HUDEP-2 (cell line): ENCODE results near the gene ITPRIP.

Source experiments
- DNase-seq, 76 experiments: peaks; one replicate each; lab custom pipeline; 2025; ENCODE audit not compliant: unreplicated experiment in 76 of 76; lab: John Stamatoyannopoulos, UW

ITPRIP gene

DNA sequence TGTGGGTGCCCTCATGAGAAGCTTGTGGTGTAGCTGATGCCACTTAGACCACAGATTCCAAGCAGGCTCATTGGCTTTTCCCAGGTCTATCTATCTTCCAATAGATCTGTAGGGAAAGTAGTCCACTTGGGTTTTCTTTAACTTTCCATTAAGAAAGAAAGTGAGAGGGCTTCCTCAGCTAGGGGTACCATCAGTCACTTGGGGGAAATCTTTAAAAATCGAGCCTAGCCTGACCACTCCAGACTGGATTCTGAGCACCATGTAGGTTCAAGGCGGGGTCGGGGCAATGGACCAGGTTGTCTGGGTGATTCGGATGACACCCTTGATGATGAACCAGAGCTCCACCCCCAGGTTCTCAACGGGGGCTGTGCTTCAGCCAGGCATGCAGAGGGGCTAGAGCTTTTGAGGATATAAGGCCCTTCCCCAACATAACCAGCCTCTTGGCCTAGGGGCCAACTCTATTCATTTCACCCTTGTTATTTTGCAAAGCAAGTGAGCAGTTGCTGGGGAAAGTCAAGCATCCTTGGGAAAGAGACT lies 27.0 kb downstream of the ITPRIP start:
- no peak for DNase-seq

- peak in 2 of 76 experiments; percentile 26 to 32 for DNase-seq
These were observed 28.0 kb downstream of the ITPRIP start for GRCh38 chr10:104309980-104310978.

GRCh38 chr10:104308439-104308903 lies 29.8 kb downstream of the ITPRIP start:
- no peak for DNase-seq

DNA sequence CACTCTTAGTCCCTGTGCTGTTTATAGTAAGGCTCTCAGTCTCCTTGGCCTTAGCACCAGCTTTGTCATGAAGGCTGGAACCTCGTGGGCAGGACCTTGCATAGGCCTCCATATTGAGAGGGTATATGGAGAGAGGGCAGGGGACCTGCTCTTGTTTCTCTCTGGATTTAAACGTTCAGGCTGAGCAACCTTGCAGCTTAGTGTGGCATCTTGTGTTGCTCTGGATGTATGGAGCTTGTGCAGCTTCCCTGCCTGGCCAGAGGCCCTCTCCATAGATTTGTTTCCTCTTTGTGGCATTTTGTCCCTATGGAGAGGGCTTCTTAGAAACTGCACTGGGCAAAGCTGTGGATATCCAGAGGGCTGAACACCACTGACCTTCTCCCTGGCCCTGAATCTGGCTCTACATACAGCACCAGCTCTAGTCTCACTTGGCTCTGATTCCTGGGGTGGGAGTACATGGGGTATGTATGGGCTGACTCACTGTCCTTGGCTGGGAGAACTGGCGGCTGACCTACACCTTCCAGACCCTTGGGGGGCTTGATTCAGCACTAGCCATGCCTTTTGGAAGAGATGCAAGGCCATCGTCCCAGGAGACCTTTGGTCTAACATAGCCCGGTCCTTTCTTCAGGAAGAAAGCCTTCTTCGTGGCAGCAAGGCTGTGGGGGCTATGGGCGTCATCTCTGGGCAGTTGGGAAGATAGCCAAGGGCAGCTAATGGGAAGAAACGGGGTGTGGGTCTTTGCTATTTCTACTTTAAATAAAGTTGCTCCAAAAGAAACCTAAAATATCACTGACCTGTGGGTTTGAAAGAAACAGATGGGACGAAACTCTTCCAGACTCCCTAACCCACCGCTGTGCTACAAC lies 30.5 kb downstream of the ITPRIP start:
- DNase-seq, result no peak

- no peak for DNase-seq
These were observed 31.4 kb downstream of the ITPRIP start for GRCh38 chr10:104306897-104307296.

DNA sequence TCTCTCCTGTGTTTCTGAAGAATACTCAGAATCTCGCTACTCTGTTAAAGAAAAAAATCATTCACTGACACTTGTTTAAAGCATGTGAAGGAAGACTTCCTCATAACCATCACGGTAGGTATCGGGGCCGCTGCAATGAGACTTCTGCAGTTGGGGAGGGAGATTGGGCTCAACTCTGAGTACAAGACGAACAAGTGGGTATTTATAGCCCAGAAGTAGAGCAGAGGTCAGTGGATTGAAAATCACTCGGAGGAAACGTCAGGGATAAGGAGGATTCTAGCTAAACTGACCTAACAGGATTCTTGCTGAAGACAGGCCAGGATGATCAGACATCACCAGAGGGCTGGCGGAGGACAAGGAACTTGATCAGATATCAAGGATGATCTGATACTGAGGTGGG lies 33.3 kb downstream of the ITPRIP start:
- DNase-seq, result no peak

GRCh38 chr10:104304356-104304745 lies 33.9 kb downstream of the ITPRIP start:
- no peak for DNase-seq

DNA sequence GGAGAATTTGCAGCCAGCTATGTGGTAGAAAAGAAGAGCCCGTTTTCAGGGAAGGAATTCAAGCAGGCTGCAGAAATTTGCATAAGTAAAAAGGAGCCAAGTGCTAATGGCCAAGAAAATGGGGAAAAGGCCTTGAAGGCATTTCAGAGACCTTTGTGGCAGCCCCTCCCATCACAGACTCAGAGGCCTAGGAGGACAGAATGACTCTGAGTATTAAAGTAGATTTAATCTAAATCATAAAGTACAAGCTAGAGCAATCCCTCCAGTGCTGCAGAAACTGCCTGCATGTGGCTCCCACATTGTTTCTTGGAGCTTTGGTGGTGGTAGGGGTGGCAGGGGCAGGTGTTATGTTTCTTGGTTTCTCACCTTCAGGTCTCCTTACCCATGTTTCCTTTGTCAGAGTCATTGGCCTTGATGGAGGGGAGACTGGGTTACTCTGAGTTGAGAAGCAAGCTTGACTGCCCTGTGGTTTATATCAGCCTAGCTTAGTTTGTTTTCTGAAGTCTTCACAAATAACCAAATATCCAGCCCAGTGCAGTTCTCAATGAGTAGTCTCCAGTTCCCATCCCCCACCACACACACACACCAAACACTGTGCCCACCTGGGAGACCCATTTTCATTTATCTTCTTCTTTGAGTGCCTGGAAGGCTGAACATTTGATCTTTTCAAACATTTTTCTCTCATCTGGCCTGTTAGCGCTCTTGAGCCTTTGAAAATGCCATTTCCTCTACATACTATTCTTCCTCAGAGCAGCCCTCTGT lies 34.5 kb downstream of the ITPRIP start:
- DNase-seq, result no peak

DNA sequence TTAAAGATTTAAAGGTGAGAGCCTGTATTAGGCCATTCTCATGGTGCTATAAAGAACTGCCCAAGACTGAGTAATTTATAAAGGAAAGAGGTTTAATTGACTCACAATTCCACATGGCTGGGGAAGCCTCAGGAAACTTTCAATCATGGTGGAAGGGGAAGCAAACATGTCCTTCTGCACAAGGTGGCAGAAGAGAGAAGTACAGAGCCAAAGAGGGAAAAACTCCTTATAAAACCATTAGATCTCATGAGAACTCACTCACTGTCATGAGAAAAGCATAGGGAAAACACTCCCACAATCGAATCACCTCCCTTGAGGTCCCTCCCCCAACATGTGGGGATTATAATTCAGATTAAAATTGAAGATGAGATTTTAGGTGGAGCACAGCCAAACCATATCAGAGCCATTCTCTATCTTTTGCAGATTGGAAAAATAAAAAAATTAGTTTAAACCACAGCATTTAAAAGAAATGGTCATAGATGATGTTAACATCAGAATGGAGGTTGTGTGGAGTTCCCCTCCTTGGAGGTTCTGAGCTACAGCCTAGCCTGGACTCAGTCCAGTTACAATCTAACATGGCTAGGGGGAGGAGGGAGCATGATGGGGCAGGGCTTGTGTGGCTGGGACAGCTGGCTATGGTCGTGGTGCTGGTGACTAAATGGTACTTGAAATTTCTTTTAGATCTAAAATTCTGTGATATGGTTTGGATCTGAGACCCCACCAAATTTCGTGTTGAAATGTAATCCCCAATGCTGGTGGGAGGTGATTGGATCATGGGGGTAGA lies 36.2 kb downstream of the ITPRIP start:
- DNase-seq, result no peak

DNA sequence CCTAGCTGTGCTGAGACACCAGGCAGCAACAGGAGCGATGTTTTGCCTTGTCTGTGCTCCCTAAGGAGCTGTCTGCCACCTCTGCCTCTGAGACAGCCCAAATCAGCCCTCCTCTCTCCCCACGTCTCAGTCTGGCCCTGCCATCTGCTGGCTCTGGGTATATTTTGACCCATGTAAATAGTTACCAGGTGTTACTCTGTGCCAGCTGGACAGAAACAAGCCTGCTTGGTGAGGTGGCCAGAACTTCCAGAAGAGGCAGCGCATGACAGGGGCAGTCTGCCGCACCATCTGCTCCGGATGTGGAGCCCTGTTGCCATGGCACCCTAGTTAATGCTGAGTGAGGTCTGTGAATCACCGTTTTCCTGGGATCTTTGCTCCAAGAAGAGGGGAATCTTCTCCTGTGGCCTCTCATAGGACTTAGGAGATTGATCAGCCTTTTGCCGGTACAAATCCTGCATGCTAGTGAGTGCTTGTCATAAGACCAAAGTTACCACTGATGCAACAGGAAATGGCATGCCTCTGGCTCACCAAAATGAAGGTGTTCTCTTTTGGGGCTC lies 37.5 kb downstream of the ITPRIP start:
- no peak for DNase-seq

- DNase-seq, result no peak
These were observed 38.1 kb downstream of the ITPRIP start for GRCh38 chr10:104300002-104300735.

DNA sequence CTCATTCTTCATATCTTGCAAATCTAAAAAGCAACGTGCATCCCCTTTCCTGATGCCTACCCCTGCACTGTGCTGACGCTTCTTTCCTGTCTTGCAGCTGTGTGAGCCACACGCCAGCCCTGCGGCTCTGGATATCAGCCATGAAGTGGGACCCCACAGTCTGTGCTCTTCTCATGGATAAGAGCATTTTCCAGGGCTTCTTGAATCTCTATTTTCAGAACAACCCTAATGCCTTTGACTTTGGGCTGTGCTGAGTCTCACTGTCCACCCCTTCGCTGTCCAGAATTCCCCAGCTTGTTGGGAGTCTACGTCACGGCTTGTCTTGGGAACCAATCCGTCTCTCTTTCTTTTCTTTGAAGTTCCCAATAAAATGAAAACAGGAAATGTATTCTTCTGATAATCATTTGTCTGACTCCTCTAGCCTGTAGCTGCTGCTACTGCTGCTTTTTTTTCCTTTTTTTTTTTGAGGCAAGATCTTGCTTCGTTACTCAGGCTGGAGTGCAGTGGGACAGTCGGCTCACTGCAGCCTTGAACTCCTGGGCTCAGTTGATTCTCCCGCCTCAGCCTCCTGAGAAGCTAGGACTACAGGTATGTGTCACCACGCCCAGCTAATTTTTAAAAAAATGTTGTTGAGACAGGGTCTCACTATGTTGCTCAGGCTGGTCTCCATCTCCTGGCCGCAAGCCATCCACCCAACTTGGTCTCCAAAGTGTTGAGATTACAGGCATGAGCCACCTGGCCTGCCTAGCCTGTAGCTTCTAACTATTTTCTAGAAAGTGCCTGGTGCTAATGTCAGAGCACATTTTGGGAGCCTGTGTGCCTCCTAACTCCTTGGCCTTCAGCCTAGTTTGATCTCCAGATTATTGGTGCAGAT lies 39.0 kb downstream of the ITPRIP start:
- no peak for DNase-seq

DNA sequence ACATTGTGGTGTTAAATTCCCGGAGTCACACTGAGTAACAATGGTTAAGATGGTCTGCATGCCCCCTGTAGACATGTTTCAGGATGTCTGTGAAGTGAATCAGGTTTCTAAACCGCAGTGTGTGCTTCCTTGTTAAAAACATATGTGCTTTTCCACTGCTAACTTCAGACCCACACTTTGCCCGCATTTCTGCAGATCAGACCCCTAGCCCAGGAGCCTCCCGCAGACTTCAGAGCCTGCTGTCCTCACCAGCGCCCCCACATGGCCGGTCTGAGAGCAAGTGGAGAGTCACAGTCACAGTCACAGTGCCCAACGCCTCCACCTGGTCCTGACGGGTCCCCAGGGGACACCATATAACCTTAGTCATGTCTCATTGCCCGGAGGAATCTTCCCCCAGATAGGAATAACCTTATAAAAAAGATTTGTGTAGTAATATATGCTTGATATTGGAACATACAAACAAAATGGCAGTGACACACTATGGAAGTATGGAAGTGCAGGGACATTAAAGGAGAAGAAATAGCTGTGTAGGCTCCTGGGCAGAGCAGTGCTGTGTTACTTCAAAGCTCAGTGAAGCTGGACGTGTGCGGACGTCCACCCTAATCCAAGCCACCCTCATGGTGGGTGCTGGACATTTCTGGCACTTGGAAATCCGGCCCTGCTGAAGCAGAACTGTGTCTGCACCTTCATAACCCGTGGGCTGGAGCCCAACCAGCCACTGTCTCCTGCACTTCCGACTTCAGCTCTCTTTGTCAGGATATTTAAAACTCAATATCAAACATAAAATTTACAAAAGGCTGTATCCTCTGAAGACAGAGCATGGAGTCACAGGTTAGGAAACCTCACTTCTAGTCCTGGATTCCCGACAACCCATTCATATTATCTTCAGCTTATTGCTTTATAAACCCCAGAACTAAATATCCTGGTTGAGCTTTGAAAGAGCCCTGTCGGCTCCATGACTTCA lies 40.3 kb downstream of the ITPRIP start:
- peak in 26 of 76 experiments; percentile 5 to 52 (median 20) for DNase-seq

DNA sequence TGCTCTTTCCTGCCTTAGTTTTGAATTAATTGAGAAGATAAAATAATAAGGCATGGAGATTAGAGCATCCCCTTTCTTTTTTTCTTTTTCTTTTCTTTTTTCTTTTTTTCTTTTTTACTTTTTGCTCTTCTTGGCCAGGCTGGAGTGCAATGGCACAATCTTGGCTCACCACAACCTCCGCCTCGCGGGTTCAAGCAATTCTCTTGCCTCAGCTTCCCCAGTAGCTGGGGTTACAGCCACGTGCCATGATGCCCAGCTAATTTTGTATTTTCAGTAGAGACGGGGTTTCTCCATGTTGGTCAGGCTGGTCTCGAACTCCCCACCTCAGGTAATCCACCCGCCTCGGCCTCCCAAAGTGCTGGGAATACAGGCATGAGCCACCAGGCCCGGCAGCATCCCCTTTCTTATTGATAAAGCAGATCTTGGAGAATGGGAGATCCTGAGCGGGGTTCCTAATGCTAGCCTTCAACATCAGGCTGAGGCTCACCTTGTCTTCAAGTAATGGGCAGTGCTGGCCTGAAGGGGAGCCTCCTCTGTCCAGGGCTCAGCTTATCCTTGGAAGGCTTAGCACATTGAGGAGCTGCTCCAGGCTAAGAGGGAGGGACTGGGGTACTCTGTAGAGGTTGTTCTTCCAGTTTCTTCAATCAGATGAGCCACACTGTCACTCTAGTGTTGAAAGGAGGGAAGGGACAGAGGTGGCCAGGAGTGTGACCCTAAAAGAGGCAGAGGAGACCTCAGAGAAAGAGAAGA lies 41.4 kb downstream of the ITPRIP start:
- DNase-seq, result no peak

DNA sequence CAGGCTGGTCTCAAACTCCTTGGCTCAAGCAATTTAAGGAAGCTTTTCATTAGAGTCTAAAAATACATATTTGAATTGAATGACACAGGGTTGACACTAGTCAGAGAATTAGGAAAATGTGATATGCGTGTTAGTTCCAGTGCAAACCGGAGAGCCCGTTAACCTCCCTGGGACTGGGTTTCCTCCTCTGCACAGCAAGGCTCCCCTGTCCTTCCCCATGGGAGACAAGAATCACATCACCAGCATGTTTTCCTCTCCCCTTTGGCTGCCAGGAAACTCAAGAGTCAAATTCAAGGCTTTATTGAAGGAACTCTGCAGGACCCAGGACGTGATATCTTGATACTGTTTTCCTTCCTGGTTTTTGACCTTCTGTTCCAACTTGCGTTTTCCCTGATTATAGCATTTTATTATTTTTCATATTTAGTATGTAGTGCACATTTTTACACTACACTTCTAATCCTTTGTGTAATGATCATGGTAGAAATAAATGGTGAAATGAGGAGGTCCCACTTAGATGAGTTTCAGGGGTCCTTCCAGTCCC lies 44.4 kb downstream of the ITPRIP start:
- DNase-seq, result no peak

DNA sequence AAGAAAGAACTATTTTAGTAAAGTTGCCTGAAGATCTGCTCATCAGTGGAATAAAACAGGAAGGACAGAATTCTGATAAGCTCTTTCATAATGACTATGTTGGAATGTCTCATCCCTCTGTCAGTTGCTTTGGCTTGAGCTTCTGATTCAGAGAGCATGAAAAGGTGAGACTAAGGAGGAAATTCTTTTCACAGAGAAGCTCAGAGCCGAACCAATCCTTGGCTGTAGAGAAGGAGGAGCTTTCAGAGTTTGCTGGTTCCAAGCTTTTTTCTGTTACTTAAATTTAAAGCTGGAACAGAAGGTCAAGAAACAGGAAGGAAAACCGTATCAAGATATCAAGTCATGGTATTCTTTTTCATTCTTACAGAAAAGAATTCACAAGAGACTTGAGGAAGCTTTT lies 45.3 kb downstream of the ITPRIP start:
- DNase-seq, result no peak
